ENCODE data around the gene YPEL5. TPM values are rescaled to one million over a fixed set of nuclear protein-coding genes. Genes with fewer than 3 reads are reported as not detected.

Gene YPEL5
- total RNA-seq, 1 experiment from 2014 or later = 27.3 TPM

- Mint-ChIP-seq H3K4me3 (no peak overlapping the region), H3K27me3 (ENCODE audit: low read depth) (no peaks in the 10 kb centered on the region), H3K4me1 (peaks cover 6% of the 10 kb centered on the region), H3K36me3 (no peaks in the 10 kb centered on the region), H3K9me3 (no peaks in the 10 kb centered on the region), H3K27ac (no peak overlapping the region)
- no peak for TF ChIP-seq JUN (CRISPR knock-in tag; IDR thresholded peaks at IDR 0.05)
- TF ChIP-seq HMGXB4 (CRISPR knock-in tag; IDR thresholded peaks at IDR 0.05) = no peak
- no peak for TF ChIP-seq ZNF317 (CRISPR knock-in tag; IDR thresholded peaks at IDR 0.05; ENCODE audit: borderline replicate concordance, low read depth)
- TF ChIP-seq PREB (CRISPR knock-in tag; IDR thresholded peaks at IDR 0.05; ENCODE audit: borderline replicate concordance) = no peak
- TF ChIP-seq STAT6 (CRISPR knock-in tag; conservative IDR thresholded peaks at IDR 0.05; ENCODE audit: low read depth) = no peak
- TF ChIP-seq USF1 (CRISPR knock-in tag; IDR thresholded peaks at IDR 0.05) = no peak
- no peak for TF ChIP-seq E2F1 (CRISPR knock-in tag; IDR thresholded peaks at IDR 0.05)
- TF ChIP-seq FOXP4 (CRISPR knock-in tag; IDR thresholded peaks at IDR 0.05) = no peak
- no peak for TF ChIP-seq ZNF219 (CRISPR knock-in tag; IDR thresholded peaks at IDR 0.05; ENCODE audit: borderline replicate concordance)
- TF ChIP-seq IRF1 (CRISPR knock-in tag; IDR thresholded peaks at IDR 0.05) = no peak
- no peak for TF ChIP-seq ATF3 (CRISPR knock-in tag; conservative IDR thresholded peaks at IDR 0.05)
- TF ChIP-seq NR1H2 (CRISPR knock-in tag; IDR thresholded peaks at IDR 0.05) = no peak
- TF ChIP-seq SMAD4 (CRISPR knock-in tag; IDR thresholded peaks at IDR 0.05) = no peak
- TF ChIP-seq ZBTB21 (CRISPR knock-in tag; IDR thresholded peaks at IDR 0.05; ENCODE audit: borderline replicate concordance) = no peak
- TF ChIP-seq ZNF138 (CRISPR knock-in tag; conservative IDR thresholded peaks at IDR 0.05) = no peak
- TF ChIP-seq NFYB (CRISPR knock-in tag; conservative IDR thresholded peaks at IDR 0.05; ENCODE audit: low read depth) = no peak
- TF ChIP-seq PRRX2 (CRISPR knock-in tag; IDR thresholded peaks at IDR 0.05) = no peak
- no peak for TF ChIP-seq ZNF512 (CRISPR knock-in tag; IDR thresholded peaks at IDR 0.05; ENCODE audit: borderline replicate concordance)
- ChIA-PET CTCF (interaction anchor here (0.8 to 5.6 kb wide), 11 partner anchors 15 to 505 kb away, joined by 3 to 62 read pairs (median 5); partner anchors contain the start of gene LBH), POLR2A (no interaction called here)
- no peak for DNase-seq (ENCODE audit: low spot score)
- peak; percentile 21 for ATAC-seq
Observed at GRCh38 chr2:30206461-30207430, 59.9 kb downstream of the YPEL5 start.

All from WTC11 (cell line).